Lower leg skin (tissue), 4 donors: ENCODE data around the gene NUP62. TPM values are rescaled to one million over a fixed set of nuclear protein-coding genes. Genes with fewer than 3 reads are reported as not detected.

ENCODE experiments used
- DNase-seq, 2 donors: peaks; one replicate each; pipeline ENCODE4 v3.0.0-alpha.2; 2019; ENCODE audit warnings: low spot score in 2 of 2
- H3K4me3 ChIP-seq: fragments of 200-600 bp; sonication (generic); 2 replicates; pipeline ENCODE4 v1.5.1; 2017; ENCODE audit warnings: mild to moderate bottlenecking, low read depth; ENCODE audit not compliant: poor library complexity, severe bottlenecking
- CTCF ChIP-seq, 3 donors: fragments of 450-650 bp; IDR thresholded peaks; one replicate each; pipeline ENCODE4 v1.5.1; 2016; ENCODE audit warnings: antibody characterized with exemption in 3 of 3, mild to moderate bottlenecking in 3 of 3, moderate library complexity in 2 of 3
- POLR2A ChIP-seq, 2 donors: fragments of 450-650 bp; IDR thresholded peaks; one replicate each; pipeline ENCODE4 v1.6.1; 2016 to 2017; ENCODE audit warnings: antibody characterized with exemption in 2 of 2, mild to moderate bottlenecking in 1 of 2, moderate library complexity in 1 of 2
- WGBS, 2 donors: methylation state at CpG; one replicate each; pipeline ENCODE4 v1.1.5; 2018; 5-methylcytosine and 5-hydroxymethylcytosine counted together
- intact Hi-C: fragments of 100-400 bp; cut with DNase I; formaldehyde crosslinking; loops from one replicate; pipeline ENCODE4 v1.15.0; 2023; ENCODE audit warnings: low total_unique reads
- total RNA-seq, 4 donors: library from RNA; depleted of rRNA; stranded (reverse); fragments of >200 nt; gene quantifications; one replicate each; pipeline ENCODE4 v1.1.0, GENCODE V29; 2016

Gene NUP62
- total RNA-seq, 4 donors from 2014 or later, result 36.4 to 45.5 (median 41.1) TPM

- TF ChIP-seq CTCF (IDR thresholded peaks at IDR 0.05) (no peak), POLR2A (IDR thresholded peaks at IDR 0.05) (no peak)
- intact Hi-C loops, result no loop called here
- no peak for DNase-seq
- H3K4me3 ChIP-seq, result no peak overlapping the region
- WGBS, 2 donors, result 61 to 73% methylated on average over 6 of the region's 6 CpGs
Observed at GRCh38 chr19:49904136-49904535, 25.2 kb downstream of the NUP62 start.

GRCh38 chr19:49896863-49897621 lies 32.3 kb downstream of the NUP62 start, which contains the start of gene IL4I1:
Gene IL4I1, minus strand, starts transcription at chr19:49896887. Its CDS starts 727 bp downstream, at chr19:49896160.
- TF ChIP-seq CTCF (IDR thresholded peaks at IDR 0.05) (no peak), POLR2A (IDR thresholded peaks at IDR 0.05) (no peak)
- no peak within 1 kb of the TSS for H3K4me3 ChIP-seq
- intact Hi-C loops, result no loop called here
- WGBS, 2 donors, result 22 to 29% methylated on average over 17 to 20 of the region's 20 CpGs
- no peak for DNase-seq

- intact Hi-C loops, result no loop called here
- no peak for TF ChIP-seq CTCF (IDR thresholded peaks at IDR 0.05)
- TF ChIP-seq POLR2A (IDR thresholded peaks at IDR 0.05), result no peak
- 68 to 72% methylated on average over 14 to 17 of the region's 17 CpGs for WGBS, 2 donors
- H3K4me3 ChIP-seq, result no peak overlapping the region
- no peak for DNase-seq
Observed at GRCh38 chr19:49895566-49896297, 33.6 kb downstream of the NUP62 start.

GRCh38 chr19:49894879-49895565 lies 34.3 kb downstream of the NUP62 start:
- intact Hi-C loops, result no loop called here
- H3K4me3 ChIP-seq, result no peak overlapping the region
- 80 to 82% methylated on average over 17 of the region's 17 CpGs for WGBS, 2 donors
- TF ChIP-seq CTCF (IDR thresholded peaks at IDR 0.05), result no peak
- TF ChIP-seq POLR2A (IDR thresholded peaks at IDR 0.05), result no peak
- no peak for DNase-seq

- no peak for DNase-seq
- WGBS, 2 donors, result 92% methylated on average over 18 of the region's 18 CpGs
- intact Hi-C loops, result no loop called here
- H3K4me3 ChIP-seq, result no peak overlapping the region
- TF ChIP-seq POLR2A (IDR thresholded peaks at IDR 0.05), result no peak
- TF ChIP-seq CTCF (IDR thresholded peaks at IDR 0.05), result no peak
Observed at GRCh38 chr19:49894011-49894664, 35.2 kb downstream of the NUP62 start.
